Stimulated activated CD8-positive, alpha-beta memory T cell treated with anti-CD3 and anti-CD28 coated beads, Interleukin-12 subunit alpha, Interleukin-12 subunit beta, amount 100 ng/mL, for 1 hour (primary cell): ENCODE data around the gene KDM4B.

Experiments used
- DNase-seq: peaks from one replicate; pipeline ENCODE4 v3.0.0-alpha.2; 2020; ENCODE audit warnings: low read depth

The KDM4B gene

GRCh38 chr19:5048727-5049553, 80.0 kb downstream of the KDM4B start:
- no peak for DNase-seq

GRCh38 chr19:5049561-5049960, 80.6 kb downstream of the KDM4B start:
- no peak for DNase-seq

GRCh38 chr19:5050067-5050656, 81.2 kb downstream of the KDM4B start:
- no peak for DNase-seq

GRCh38 chr19:5050905-5051304, 82.0 kb downstream of the KDM4B start:
- DNase-seq, result no peak

GRCh38 chr19:5051619-5052018, 82.7 kb downstream of the KDM4B start:
- DNase-seq, result no peak

GRCh38 chr19:5052515-5052914, 83.6 kb downstream of the KDM4B start:
- no peak for DNase-seq

- DNase-seq, result no peak
Measured at GRCh38 chr19:5052945-5053485, 84.1 kb downstream of the KDM4B start.

- DNase-seq, result no peak
Measured at GRCh38 chr19:5053661-5054060, 84.7 kb downstream of the KDM4B start.

GRCh38 chr19:5054551-5055456, 85.9 kb downstream of the KDM4B start:
- no peak for DNase-seq

GRCh38 chr19:5055457-5055776, 86.5 kb downstream of the KDM4B start:
- DNase-seq, result no peak

- DNase-seq, result no peak
Measured at GRCh38 chr19:5057860-5058259, 88.9 kb downstream of the KDM4B start.

- DNase-seq, result no peak
Measured at GRCh38 chr19:5058521-5059212, 89.8 kb downstream of the KDM4B start.

- no peak for DNase-seq
Measured at GRCh38 chr19:5059213-5059574, 90.3 kb downstream of the KDM4B start.

GRCh38 chr19:5059793-5060192, 90.9 kb downstream of the KDM4B start:
- DNase-seq, result no peak

GRCh38 chr19:5062195-5062594, 93.3 kb downstream of the KDM4B start:
- no peak for DNase-seq

GRCh38 chr19:5062799-5063198, 93.9 kb downstream of the KDM4B start:
- no peak for DNase-seq

- DNase-seq, result no peak
Measured at GRCh38 chr19:5063873-5064645, 95.1 kb downstream of the KDM4B start.

GRCh38 chr19:5064896-5065295, 96.0 kb downstream of the KDM4B start:
- no peak for DNase-seq

GRCh38 chr19:5065663-5066093, 96.8 kb downstream of the KDM4B start:
- no peak for DNase-seq

- DNase-seq, result no peak
Measured at GRCh38 chr19:5066768-5067167, 97.9 kb downstream of the KDM4B start.

- no peak for DNase-seq
Measured at GRCh38 chr19:5067678-5068077, 98.8 kb downstream of the KDM4B start.
